Activated T-cell treated with anti-CD3 and anti-CD28 coated beads for 1 hour (primary cell): ENCODE data around the gene CORO1C.

Experiments used
- DNase-seq: peaks from one replicate; pipeline ENCODE4 v3.0.0-alpha.2; 2020; ENCODE audit warnings: low read depth

The CORO1C gene

DNA sequence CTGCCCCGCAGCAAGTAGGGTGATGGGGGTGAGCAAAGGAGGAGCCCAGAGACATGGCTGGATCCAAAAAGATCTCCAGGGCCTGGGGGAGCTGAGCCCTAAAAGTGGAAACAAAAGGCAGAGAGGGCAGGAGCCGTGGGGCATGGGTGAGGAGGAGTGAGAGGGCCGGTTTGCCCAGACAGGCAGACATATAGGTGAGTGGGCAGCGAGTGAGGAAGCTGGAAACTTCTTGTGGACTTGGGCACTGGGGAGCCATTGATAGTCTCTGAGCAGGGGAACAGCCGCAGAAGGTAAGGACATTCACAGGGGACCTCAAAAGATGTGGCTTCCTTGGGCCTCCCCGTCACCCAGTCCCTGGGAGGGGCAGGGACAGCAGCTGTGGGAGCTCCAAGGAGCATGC, 116.7 kb downstream of the CORO1C start:
- DNase-seq: no peak

DNA sequence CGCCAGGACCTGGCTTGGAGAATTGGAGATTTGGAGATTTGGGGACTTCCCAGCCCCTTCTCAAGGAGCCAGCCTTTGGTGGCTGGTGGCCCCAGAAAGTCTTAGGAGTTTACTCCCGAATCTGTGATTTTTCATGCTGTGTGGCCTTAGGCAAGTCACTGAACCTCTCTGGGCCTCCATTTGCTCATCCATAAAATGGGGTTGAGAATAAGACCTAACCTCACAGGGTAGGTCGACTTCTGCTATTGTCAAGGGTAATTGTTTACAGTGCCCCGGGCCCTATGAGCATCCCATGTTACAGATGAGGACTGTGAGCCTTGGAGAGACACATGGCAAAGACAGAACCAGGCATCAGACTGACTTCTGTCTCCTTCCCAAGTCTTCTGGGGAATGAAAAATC, 117.3 kb downstream of the CORO1C start:
- DNase-seq: no peak

DNA sequence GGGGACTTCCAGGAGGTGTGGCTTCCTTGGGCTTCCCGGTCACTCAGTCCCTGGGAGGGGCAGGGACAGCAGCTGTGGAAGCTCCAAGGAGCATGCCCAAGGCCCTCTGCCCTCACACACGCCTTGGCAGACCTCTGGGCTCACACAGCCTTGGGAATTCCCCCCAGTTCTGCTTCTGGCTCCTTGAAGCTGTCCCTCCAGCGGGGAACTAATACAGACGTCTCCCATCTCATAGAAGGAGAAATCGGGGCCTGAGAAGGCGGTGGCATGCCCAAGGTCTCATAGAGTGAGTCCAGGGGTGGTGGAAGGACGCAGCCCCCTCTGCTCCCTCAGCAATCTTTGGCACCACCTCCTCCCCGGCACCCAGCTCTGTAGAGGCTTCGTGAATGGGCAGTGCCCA, 117.8 kb downstream of the CORO1C start:
- DNase-seq: no peak

- no peak for DNase-seq
These were observed 118.5 kb downstream of the CORO1C start for GRCh38 chr12:108612788-108613282.

GRCh38 chr12:108611884-108612415, 119.4 kb downstream of the CORO1C start:
- peak; percentile 54 for DNase-seq

DNA sequence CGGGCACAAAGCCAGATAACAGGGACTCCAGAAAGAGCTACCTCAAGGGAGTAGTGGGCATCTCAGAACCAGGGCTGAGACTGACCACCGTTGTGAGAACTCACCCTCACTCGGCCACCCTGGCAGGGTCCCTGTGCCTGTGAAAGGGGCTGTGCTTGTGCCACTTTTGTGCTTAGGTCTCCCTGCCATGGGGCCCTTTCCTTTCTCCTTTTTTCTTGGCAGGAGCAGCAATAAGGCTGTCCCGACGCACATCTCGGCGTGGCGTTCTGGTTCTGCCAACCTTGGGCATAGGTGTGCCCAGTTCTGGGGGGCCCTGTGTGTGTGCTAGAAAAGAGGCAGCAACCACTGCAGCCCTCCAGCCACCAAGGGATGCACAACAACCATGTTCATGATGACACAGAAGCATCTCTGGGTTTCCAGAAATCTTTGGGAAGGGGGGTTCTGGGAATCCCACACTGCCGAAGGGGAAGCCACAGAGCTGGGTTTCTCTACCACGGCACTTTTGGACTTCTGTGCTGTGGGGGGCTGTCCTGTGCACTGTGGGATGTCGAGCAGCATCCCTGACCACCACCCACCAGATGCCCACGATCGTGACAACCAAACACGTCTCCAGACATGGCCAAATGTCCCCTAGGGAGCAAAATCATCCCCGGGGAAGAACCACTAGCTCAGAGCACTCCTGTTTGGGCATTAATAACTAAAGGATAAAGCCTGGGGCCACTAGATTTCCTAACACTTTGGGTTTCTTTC, 120.3 kb downstream of the CORO1C start:
- no peak for DNase-seq

GRCh38 chr12:108610336-108610815, 120.9 kb downstream of the CORO1C start:
- no peak for DNase-seq

DNA sequence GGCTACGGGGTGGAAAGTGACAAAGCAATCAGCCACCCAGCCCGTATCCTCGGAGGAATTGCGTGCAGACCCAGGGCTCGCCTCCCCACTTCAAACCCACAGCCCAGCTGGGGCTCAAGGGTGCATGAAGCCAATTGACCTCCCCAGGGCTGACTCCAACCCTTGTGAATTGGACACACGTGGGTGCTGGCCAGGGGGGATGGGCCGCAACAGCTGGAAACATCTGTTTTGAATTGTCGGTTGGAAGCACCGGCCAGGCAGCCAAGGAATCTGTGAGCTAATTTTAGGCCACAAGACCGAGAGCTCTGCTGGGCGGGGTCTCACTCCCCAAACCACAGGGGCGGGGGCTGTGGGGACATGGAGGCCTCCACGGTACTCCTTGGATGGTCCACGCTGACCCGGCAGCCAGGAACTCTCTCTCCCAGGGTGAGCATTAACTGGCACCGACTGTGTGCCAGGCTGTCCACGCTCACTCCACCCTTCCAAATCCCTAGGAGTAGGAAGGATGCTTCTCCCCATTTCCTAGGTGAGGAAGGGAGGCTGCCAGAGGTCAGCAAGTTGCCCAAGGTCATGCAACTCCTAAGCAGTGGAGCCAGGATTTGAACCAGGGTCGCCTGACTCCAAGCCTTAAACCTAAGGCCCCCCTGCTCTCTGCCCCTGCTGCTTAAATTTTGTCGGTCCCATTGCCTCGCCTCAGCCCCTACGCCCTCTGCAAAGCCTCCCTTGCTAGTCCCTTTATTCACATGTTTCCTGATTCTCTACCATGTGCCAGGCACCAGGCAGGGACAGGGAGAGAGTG, 121.6 kb downstream of the CORO1C start:
- DNase-seq: no peak

- DNase-seq: no peak
These were observed 122.7 kb downstream of the CORO1C start for GRCh38 chr12:108608616-108609015.

DNA sequence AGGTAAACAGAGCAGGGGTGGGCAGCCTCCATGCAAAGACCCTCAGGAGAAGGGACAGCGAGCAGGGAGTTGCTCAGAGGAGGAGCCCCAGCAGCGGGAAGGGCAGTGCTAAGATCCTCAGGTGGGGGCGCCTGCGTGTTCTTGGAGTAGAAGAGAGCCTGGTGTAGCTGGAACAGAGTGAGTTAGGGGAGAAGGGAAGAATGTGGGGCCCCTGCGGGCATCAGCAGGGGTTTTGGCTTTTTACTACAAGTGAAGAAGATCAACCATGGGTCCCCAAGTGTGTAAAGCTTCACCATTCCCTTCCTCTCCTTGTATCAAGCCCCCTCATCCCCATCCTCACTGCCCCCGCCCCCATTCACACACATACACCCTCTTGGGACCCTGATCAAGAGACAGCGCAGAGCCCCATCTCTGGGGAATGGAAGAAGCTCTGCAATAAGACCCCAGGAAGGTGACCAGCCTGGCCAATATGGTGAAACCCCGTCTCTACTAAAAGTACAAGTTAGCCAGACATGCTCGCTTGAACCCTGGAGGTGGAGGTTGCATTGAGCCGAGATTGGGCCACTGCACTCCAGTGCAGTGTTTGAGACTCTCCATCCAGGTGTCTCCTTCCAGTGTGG, 123.2 kb downstream of the CORO1C start:
- no peak for DNase-seq

DNA sequence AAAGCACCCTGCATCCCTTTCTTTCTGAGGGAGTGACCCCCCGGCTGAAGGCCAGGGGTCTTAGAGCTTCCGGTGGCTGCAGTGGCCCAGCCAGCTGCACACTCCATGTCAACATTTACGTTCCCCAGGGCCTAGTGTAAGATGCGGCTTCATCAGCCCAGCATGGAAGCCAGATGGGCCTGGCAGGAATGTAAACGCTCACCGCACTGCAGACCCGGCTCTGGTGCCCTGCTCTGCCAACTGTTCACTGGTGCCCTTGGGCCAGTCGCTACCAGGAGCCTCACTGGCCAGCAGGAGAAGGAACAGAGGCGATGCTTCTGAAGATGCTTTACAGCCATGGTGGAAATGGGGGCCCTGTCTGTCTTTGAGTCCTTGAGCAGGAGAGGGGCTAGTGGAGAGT, 124.8 kb downstream of the CORO1C start:
- no peak for DNase-seq

- DNase-seq: no peak
These were observed 125.5 kb downstream of the CORO1C start for GRCh38 chr12:108605690-108606406.

DNA sequence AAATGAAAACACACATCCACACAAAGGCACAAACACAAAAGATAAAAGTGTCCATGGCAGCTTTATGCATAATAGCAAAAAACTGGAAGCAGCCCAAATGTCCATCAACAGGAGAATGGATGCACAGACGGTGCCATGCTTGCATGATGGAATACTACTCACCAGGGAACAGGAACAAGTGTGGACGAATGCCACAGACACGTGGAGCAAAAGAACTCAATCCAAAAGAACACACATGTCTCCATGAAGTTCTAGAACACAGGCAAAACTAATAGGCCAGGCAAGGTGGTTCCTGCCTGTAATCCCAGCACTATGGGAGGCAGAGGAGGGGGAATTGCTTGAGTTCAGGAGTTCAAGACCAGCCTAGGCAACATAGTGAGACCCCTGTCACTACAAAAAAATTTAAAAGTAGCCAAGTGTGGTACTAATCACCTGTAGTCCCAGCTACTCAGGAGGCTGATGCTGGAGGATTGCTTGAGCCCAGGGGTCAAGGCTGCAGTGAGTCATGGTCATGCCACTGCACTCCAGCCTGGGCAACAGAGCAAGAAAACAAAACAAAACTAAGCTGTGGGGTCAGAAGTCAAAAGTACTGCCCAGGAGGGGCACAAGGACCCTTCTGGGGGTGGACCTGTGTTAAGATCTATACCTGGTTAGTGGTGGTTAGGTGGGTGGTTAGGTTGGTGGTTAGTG, 126.2 kb downstream of the CORO1C start:
- DNase-seq: no peak

GRCh38 chr12:108604208-108604941, 126.9 kb downstream of the CORO1C start:
- DNase-seq: no peak

GRCh38 chr12:108603743-108604142, 127.6 kb downstream of the CORO1C start:
- DNase-seq: no peak

DNA sequence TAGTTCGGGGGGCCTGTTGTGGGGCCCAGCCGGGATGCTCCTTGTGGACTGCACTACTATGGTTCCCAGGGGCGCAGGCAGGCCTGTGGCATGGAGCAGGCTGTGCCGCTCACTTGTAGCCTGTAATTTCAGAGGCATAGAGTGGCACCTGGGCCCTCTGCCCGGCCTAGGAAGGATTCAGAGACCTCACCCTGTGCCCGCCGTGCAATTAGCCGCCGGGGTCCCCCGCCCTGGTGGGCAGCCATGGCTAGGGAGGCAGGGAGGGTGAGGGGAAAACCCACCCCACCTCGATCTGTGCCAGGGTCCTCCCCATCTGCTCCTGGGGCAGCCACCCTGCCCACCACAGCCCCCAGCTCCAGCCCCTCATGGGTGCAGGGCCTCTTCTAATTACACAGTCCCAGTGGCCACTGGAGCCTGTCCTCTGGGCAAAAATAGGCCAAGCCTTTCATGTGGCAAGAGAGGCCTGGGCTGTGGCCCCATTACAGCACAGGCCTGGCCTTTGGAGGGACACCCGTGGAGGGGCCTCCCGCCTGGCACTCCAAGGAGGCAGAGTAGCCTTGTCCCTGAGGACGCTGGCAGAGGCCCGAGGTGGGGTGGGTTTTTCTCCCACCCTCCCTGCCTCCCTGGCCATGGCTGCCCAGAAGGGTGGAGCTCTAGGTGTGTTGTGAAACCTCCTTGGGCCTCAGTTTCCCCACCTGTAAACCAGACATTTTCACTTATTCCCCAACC, 128.2 kb downstream of the CORO1C start:
- no peak for DNase-seq

DNA sequence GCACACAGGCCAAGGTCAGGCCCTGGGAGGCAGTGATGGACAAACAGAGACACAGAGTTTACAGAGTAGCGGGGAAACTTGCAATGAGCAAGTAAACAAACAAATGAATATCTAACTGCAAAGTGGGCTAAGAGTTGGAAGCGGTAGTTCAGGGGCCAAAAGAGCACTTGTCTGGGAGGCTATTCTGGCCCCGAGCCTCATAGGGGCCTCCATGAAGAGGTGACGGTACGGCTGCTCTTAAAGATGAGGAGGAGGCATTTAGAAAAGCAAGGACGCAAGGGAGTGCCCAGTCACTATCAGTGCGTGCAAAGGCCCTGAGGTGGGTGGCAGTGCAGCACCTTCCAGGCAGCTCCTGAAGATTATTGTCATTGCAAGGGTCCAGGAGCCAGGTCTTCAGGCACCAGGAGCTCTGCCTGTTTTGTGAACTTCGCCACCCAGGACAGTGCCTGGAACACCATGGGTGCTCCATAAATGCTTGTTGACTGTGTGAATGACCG, 129.1 kb downstream of the CORO1C start:
- DNase-seq: no peak

- DNase-seq: no peak
These were observed 130.7 kb downstream of the CORO1C start for GRCh38 chr12:108600702-108601007.

DNA sequence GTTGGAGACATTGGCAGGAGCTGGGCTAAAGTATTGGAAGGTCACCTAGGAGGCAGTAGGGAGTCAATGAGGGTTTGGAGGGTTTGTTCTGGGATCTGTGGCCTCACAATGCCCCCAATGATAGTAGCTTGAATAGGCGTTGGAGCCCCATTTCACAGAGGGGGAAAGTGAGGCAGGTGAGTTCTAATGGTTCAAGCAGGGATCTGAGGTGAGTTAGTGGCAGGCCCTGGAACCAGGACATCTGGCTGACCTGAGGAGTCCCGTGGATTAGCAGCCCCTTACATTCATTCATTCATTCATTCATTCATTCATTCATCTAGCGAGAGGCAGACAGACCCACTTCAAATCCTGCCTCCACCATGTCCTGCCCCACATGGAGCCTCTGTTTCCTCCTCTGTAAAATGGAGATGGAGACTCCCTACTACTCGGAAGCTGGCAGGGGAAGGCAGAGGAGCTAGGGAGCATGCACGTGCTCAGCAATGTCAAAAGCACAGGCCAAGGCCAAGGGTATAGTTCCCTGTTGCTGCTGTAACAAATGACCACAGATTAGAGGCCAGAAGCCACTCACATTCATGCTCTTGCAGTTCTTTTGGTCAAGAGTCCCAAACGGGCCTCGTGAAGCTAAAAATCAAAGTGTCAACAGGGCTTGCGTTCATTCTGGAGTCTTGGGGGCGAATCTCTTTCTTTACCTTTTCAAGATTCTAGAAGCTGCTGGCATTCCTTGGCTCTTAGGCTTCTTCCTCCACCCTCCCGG, 131.2 kb downstream of the CORO1C start:
- no peak for DNase-seq
